Measurements from ENCODE around the gene WDR59.
"Not testable (repeated sequence)": the region's sequence is repeated elsewhere in the genome, so short reads cannot be mapped to it uniquely, and the experiment has no call there.

Gene WDR59

DNA sequence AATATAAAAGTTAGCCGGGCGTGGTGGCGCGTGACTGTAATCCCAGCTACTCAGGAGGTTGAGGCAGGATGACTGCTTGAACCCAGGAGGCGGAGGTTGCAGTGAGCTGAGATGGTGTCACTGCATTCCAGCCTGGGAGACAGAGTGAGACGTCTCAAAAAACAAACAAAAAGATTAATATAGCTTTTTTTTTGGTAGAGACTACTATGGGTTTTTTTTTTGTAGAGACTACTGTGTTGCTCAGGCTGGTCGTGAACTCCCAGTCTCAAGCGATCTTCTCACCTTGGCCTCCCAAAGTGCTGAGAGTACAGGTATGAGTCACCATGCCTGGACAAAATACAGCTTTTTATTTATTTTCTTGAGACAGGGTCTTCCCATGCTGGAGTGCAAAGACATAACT is 34.1 kb upstream of the WDR59 start:
- TF ChIP-seq, protein P1, sequence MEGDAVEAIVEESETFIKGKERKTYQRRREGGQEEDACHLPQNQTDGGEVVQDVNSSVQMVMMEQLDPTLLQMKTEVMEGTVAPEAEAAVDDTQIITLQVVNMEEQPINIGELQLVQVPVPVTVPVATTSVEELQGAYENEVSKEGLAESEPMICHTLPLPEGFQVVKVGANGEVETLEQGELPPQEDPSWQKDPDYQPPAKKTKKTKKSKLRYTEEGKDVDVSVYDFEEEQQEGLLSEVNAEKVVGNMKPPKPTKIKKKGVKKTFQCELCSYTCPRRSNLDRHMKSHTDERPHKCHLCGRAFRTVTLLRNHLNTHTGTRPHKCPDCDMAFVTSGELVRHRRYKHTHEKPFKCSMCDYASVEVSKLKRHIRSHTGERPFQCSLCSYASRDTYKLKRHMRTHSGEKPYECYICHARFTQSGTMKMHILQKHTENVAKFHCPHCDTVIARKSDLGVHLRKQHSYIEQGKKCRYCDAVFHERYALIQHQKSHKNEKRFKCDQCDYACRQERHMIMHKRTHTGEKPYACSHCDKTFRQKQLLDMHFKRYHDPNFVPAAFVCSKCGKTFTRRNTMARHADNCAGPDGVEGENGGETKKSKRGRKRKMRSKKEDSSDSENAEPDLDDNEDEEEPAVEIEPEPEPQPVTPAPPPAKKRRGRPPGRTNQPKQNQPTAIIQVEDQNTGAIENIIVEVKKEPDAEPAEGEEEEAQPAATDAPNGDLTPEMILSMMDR (conservative IDR thresholded peaks at IDR 0.05; ENCODE audit: control insufficient read depth, insufficient read depth, low read depth, low read length): no peak
- no peak overlapping the region for H3K4me3 ChIP-seq (ENCODE audit: control insufficient read depth, low read depth, low read length)
- DNase-seq (ENCODE audit: low read depth): peak; percentile 10

DNA sequence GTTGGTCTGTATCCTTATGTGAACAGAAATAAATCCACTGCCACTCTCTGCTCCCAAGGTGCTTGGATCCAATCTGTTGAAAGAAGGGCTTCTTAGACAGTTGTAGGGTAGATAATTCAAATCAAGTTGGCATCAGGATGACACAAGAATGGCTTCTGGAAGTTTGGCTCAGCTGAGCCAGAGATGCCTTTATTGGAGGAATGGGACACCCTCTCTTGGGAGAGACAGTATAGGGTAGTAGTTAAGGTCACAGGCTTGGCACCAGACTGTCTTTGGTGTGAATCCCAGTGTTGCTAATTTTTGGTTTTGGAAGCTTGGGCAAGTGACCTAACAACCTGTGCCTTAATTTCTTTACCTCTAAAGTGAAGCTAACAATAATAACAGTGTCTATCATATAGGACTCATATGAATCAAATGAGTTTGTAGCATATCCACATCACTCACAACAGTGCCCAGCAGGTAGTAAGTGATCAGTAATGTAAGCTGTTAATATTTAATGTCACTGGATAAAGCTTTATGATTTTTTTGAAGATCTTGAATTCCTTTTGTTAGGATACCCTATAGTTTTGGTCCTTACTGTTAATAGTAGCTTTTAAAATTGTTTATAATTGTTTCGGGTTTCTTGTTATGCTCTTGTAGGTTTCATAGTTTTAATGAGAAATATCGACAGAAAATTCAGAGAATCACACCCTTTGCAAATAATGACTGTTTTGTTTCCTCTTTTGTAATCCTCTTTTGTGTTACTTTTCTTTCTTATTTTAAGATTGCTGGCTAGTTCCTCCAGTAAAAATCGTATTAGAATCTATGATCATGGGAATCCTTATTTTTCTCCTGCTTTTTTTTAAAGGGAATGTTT is 33.0 kb upstream of the WDR59 start:
- no peak for DNase-seq (ENCODE audit: low read depth)
- TF ChIP-seq, protein P1 (conservative IDR thresholded peaks at IDR 0.05; ENCODE audit: control insufficient read depth, insufficient read depth, low read depth, low read length): no peak

DNA sequence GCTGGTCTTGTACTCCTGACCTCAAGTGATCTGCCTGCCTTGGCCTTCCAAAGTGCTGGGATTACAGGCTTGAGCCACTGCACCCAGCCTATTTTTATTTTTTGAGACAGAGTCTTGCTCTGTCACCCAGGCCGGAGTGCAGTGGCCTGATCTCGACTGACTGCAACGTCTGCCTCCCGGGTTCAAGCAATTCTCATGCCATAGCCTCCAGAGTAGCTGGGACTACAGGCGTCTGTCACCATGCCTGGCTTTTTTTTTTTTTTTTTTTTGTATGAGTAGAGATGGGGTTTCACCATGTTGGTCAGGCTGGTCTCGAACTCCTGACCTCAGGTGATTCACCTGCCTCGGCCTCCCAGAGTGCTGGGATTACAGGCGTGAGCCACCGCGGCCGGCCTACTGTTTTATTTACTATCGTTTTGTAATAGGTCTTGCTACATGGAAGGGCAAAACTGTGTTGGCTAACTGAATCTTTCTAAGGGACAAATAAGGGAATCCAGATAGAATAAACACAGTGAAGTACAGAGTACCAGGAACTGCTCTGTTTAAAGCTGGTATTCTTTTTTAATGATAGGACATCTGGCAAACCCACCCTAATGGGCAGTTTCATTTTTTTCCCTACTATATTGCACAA is 31.6 kb upstream of the WDR59 start:
- DNase-seq (ENCODE audit: low read depth); H3K4me3 ChIP-seq (ENCODE audit: control insufficient read depth, low read depth, low read length): not testable (repeated sequence)

More for the DNA sequence above, 33.0 kb upstream of the WDR59 start:
- no peak overlapping the region for H3K4me3 ChIP-seq (ENCODE audit: control insufficient read depth, low read depth, low read length)

DNA sequence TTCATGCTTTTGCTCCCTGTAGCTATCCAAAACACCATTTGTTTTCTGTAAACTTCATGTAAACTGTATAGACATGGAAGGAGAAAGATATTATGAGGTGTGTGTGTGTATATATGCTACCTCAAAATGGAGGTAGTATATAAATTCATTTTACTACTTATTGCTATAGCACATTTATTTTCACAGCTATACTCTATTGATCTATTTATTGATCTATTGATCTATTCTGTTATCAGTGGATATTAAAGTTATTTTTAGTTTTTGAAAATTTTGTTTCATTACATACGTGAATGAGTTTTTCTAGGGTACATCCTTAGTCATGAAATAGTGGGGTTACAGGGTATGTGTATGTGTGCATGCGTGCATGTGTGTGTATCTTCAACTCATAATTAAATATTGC is 29.4 kb upstream of the WDR59 start:
- H3K4me3 ChIP-seq (ENCODE audit: control insufficient read depth, low read depth, low read length): no peak overlapping the region
- no peak for DNase-seq (ENCODE audit: low read depth)
- TF ChIP-seq, protein P1 (conservative IDR thresholded peaks at IDR 0.05; ENCODE audit: control insufficient read depth, insufficient read depth, low read depth, low read length): no peak

DNA sequence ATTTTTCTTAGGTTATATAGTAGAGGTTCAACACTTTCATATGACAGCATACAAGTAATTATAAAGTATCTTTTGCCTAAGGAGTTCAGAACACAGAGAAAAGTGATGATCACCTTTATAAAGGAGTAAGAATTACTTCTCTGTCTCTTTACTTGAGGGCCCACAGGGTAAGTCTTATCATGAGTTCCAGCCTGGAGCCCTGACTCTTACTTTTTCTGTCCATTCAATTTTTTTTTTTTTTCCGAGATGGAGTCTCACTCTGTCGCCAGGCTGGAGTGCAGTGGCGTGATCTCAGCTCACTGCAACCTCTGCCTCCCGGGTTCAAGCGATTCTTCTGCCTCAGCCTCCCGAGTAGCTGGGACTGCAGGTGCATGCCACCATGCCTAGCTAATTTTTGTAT is 28.2 kb upstream of the WDR59 start:
- H3K4me3 ChIP-seq (ENCODE audit: control insufficient read depth, low read depth, low read length): not testable (repeated sequence)

DNA sequence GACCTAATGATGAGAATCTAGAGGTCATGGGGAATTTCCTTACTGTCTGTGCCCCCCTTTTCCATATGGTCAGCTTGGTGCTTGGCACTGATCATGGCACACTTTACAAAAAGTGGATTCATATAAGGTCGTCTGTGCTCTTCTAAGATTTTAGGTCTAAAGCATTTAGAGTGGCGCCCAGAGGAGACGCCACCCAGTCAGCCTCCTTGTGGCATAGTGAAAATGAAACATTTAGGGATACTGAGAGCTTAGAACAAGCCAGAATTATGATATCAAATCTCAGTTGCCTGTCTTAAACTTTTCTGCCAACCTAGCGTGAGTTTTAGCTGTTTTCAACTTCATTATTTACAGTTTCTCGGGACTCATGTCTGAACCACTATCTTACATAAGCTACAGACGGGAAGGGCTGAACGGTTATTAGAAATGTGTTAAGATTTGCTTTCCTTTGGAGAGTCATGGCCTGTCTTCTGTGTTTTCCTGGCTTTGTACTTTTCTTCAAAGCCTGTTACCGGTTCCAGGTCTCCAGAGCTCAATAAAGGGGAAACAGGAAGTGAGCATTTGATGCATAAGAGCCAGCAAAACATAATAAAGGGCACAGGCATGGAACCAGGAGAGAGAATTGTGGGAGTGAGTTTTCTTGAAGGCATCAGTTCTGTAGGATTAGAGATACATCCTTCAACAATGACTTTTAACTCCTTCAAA is 27.6 kb upstream of the WDR59 start:
- no peak overlapping the region for H3K4me3 ChIP-seq (ENCODE audit: control insufficient read depth, low read depth, low read length)
- DNase-seq (ENCODE audit: low read depth): peak; percentile 20
- TF ChIP-seq, protein P1 (conservative IDR thresholded peaks at IDR 0.05; ENCODE audit: control insufficient read depth, insufficient read depth, low read depth, low read length): no peak

More for the DNA sequence above, 28.2 kb upstream of the WDR59 start:
- not testable (repeated sequence) for DNase-seq (ENCODE audit: low read depth)

DNA sequence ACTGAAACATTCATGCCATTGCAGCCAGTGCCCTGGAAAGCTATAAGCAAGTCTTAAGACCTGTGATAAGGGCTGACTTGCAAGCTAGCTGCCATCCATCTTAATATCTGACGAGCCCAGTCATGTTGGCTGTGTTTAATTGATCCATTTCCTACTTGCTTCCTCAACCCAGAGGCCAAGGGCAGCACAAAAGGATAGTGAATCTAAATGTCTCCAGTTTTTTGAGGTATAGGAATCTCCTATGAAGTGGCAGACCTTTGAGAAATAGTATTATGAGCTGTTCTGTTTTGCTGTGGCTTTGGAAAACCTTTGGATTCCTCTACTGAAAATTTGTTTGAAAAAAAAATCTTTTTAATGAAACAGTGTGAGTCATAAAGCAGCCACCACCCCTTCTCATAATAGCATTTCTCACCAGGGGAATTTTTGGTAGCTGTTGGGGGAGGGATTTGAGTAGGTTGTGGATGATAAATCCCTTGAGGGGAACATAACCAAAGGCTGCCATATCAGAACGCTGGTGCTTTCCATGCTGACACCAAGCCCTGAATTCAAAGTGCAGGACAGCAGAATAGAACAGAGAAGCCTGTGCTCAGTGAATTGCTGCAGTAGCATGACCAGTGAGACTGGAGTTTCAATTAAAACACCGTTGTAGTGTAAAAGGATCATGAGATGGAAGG is 26.8 kb upstream of the WDR59 start:
- peak; percentile 93 for DNase-seq (ENCODE audit: low read depth)

More for the DNA sequence above, 26.8 kb upstream of the WDR59 start:
- TF ChIP-seq, protein P1 (conservative IDR thresholded peaks at IDR 0.05; ENCODE audit: control insufficient read depth, insufficient read depth, low read depth, low read length): no peak
- H3K4me3 ChIP-seq (ENCODE audit: control insufficient read depth, low read depth, low read length): no peak overlapping the region
